ENCODE results near the gene STAB2. TPM values are rescaled to one million over a fixed set of nuclear protein-coding genes. Genes with fewer than 3 reads are reported as not detected.

Gene STAB2
- total and polyA plus RNA-seq, 2 of the 8 experiments (the other 6 are each of a cell fraction or from before 2014, with no cell fraction given): not detected

DNA sequence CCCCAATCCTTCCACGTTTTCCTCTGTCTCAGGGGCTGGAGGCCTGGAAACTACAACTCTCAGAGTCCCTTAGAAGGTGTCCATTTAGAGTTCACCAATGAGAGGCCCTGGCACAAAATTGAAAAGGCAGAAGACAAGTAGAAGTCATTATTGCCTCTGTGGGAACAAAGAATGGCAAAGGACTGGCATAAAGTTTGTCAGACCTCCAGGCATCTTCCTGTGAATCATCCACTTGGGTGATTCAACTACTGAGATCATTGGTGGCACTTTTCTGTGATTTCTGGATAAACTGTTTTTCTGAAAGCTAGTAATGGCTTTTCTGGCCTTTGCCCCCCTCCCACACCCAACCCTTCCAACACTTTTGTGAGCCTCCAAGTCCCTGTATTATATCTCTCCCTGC is 48.7 kb upstream of the STAB2 start:
- CTCF ChIA-PET (ENCODE audit: partially characterized antibody): interaction anchor here (3.5 kb wide), 1 partner anchor 10 kb away, joined by 15 read pairs; no protein-coding TSS in a partner anchor
- Histone ChIP-seq H4K8ac (ENCODE audit: extremely low read depth, insufficient read depth, low read length) (no peak overlapping the region), H3K18ac (ENCODE audit: extremely low read depth, low read length) (no peak overlapping the region), H3K23ac (ENCODE audit: insufficient read length) (no peak overlapping the region), H3K79me1 (ENCODE audit: low read depth, low read length) (no peaks in the 10 kb centered on the region), H3K9ac (replicated peaks in 1 of 4; ENCODE audit: extremely low read depth in 1 of 4, low read depth in 3 of 4, low read length in 3 of 4) (no peak overlapping the region), H3K4me1 (replicated peaks in 1 of 4; ENCODE audit: control insufficient read depth in 3 of 4, insufficient read depth in 4 of 4, low read length in 3 of 4) (no peaks in the 10 kb centered on the region), H2BK120ac (replicated peaks; ENCODE audit: low read depth, low read length) (no peak overlapping the region), H3K27me3 (replicated peaks in 1 of 4; ENCODE audit: control insufficient read depth in 3 of 4, extremely low read depth in 1 of 4, insufficient read depth in 3 of 4, low read length in 3 of 4) (no peaks in the 10 kb centered on the region), H3K4ac (replicated peaks; ENCODE audit: insufficient read length, low read depth, low read length) (no peak overlapping the region), H2BK12ac (ENCODE audit: low read depth, low read length) (no peak overlapping the region), H3K9me3 (ENCODE audit: insufficient read depth in 2 of 2, low read depth in 1 of 2, low read length in 1 of 2) (no peaks in the 10 kb centered on the region), H3K4me3 (ENCODE audit: extremely low read depth in 1 of 4, insufficient read depth in 2 of 4, low read depth in 3 of 4, low read length in 4 of 4) (no peak overlapping the region), H3K23me2 (ENCODE audit: low read depth, low read length) (no peaks in the 10 kb centered on the region; the same call in 1 of the 2 replicates), H4K91ac (replicated peaks; ENCODE audit: insufficient read length, low read length) (no peak overlapping the region), H3K79me2 (ENCODE audit: control insufficient read depth in 1 of 2, insufficient read depth in 2 of 2, low read length in 2 of 2) (no peaks in the 10 kb centered on the region), H2BK20ac (ENCODE audit: low read length) (no peak overlapping the region), H2AK5ac (ENCODE audit: low read depth, low read length) (no peak overlapping the region), H2AFZ (ENCODE audit: low read length) (no peak overlapping the region), H2BK5ac (ENCODE audit: low read depth, low read length) (no peak overlapping the region), H2BK15ac (ENCODE audit: low read length) (no peak overlapping the region), H3K56ac (replicated peaks; ENCODE audit: insufficient read length, low read depth, low read length) (no peak overlapping the region), H3K14ac (ENCODE audit: insufficient read length) (no peak overlapping the region), H3K36me3 (ENCODE audit: control insufficient read depth in 2 of 4, insufficient read depth in 4 of 4, low read length in 3 of 4) (no peaks in the 10 kb centered on the region), H4K20me1 (replicated peaks in 1 of 2; ENCODE audit: control insufficient read depth in 1 of 2, insufficient read depth in 2 of 2, low read length in 2 of 2) (no peaks in the 10 kb centered on the region), H4K5ac (ENCODE audit: insufficient read length, low read depth, low read length) (no peak overlapping the region), H3K4me2 (ENCODE audit: insufficient read depth in 1 of 2, low read depth in 2 of 2, low read length in 2 of 2) (no peak overlapping the region), H3K27ac (ENCODE audit: low read depth, low read length) (no peak overlapping the region)
- whole genome bisulfite sequencing, 2 experiments (ENCODE audit: extremely low coverage in 1 of 2, insufficient coverage in 1 of 2, insufficient read length in 1 of 2, insufficient replicate concordance in 2 of 2, low coverage in 1 of 2, low lambda C conversion rate in 2 of 2, missing lambda C conversion rate in 1 of 2): 89% methylated on average over 1 of the region's 1 CpG; no CpG with 5 or more reads in 1 of the 2 experiments
- POLR2A ChIA-PET (ENCODE audit: partially characterized antibody): no interaction called here
- FAIRE-seq (no peak), DNase-seq (ENCODE audit: low read depth in 1 of 2, low spot score in 2 of 2) (no peak)
- TF ChIP-seq CTBP2 (IDR thresholded peaks at IDR 0.05; ENCODE audit: borderline replicate concordance, insufficient read depth, insufficient read length, low read length) (no peak), CHD2 (IDR thresholded peaks at IDR 0.05; ENCODE audit: low read length) (no peak), CBX5 (IDR thresholded peaks at IDR 0.05; ENCODE audit: low read depth, low read length) (no peak), SP1 (IDR thresholded peaks at IDR 0.05; ENCODE audit: low read depth, low read length) (no peak), SP2 (IDR thresholded peaks at IDR 0.05; ENCODE audit: low read length) (no peak), RBBP5 (IDR thresholded peaks at IDR 0.05; ENCODE audit: borderline replicate concordance, low read depth, low read length) (no peak), JUND (IDR thresholded peaks at IDR 0.05; ENCODE audit: low read length) (no peak), SP4 (IDR thresholded peaks at IDR 0.05; ENCODE audit: low read length) (no peak), KDM5A (IDR thresholded peaks at IDR 0.05; ENCODE audit: low read length) (no peak), TEAD4 (IDR thresholded peaks at IDR 0.05; ENCODE audit: low read depth, low read length) (no peak), EP300 (IDR thresholded peaks at IDR 0.05; ENCODE audit: borderline replicate concordance in 1 of 2, low read depth in 2 of 2, low read length in 2 of 2) (no peak)
- TF ChIP-seq, protein P1, sequence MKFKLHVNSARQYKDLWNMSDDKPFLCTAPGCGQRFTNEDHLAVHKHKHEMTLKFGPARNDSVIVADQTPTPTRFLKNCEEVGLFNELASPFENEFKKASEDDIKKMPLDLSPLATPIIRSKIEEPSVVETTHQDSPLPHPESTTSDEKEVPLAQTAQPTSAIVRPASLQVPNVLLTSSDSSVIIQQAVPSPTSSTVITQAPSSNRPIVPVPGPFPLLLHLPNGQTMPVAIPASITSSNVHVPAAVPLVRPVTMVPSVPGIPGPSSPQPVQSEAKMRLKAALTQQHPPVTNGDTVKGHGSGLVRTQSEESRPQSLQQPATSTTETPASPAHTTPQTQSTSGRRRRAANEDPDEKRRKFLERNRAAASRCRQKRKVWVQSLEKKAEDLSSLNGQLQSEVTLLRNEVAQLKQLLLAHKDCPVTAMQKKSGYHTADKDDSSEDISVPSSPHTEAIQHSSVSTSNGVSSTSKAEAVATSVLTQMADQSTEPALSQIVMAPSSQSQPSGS (IDR thresholded peaks at IDR 0.05; ENCODE audit: low read length): no peak
- TF ChIP-seq, protein P2, sequence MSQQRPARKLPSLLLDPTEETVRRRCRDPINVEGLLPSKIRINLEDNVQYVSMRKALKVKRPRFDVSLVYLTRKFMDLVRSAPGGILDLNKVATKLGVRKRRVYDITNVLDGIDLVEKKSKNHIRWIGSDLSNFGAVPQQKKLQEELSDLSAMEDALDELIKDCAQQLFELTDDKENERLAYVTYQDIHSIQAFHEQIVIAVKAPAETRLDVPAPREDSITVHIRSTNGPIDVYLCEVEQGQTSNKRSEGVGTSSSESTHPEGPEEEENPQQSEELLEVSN (IDR thresholded peaks at IDR 0.05): no peak
